HG02938 (cell line): ENCODE data around the gene AFF3.

Experiments
- ATAC-seq: cut with Tn5 transposase; IDR thresholded peaks from one replicate; pipeline ENCODE4 v1.9.1; 2021; ENCODE audit warnings: mild to moderate bottlenecking, moderate library complexity; ENCODE audit not compliant: unreplicated experiment

The AFF3 gene

DNA sequence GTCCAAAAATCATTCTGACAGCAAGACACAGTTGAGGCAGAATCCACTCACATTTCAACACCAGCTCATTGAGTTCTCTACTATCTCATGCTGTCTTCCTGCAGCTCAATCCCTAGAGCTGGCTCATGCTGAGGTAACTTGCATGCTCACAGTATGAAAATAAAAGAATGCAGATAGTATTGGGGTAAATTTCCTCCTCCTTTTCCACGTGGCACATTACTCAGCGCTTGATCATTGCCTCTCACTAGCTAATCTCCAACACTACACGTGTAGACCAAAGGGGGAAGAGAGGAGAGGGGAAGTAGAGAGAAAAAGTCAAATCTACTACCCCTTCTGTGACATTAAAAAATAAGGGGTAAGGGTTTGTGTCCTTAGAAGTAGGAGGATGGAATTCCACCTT lies 300.6 kb downstream of the AFF3 start:
- ATAC-seq, result no peak

DNA sequence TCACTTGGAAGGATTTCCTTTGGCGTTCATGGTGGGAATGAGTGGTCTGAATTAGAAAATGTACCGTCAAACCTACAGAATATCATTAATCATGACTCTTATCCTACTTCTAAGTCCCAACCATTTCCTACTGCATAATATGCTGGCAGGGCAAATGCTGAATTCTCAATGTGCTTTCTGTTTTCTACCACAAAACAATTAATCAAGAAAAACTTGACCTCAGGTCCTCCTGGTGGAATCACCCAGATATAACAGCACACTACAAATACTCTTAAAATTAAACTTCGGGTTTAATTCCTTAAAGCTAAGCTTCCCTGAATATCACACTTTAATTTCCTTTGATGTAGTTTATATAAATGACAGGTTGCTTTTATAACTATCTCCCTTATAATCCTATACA lies 301.6 kb downstream of the AFF3 start:
- no peak for ATAC-seq

DNA sequence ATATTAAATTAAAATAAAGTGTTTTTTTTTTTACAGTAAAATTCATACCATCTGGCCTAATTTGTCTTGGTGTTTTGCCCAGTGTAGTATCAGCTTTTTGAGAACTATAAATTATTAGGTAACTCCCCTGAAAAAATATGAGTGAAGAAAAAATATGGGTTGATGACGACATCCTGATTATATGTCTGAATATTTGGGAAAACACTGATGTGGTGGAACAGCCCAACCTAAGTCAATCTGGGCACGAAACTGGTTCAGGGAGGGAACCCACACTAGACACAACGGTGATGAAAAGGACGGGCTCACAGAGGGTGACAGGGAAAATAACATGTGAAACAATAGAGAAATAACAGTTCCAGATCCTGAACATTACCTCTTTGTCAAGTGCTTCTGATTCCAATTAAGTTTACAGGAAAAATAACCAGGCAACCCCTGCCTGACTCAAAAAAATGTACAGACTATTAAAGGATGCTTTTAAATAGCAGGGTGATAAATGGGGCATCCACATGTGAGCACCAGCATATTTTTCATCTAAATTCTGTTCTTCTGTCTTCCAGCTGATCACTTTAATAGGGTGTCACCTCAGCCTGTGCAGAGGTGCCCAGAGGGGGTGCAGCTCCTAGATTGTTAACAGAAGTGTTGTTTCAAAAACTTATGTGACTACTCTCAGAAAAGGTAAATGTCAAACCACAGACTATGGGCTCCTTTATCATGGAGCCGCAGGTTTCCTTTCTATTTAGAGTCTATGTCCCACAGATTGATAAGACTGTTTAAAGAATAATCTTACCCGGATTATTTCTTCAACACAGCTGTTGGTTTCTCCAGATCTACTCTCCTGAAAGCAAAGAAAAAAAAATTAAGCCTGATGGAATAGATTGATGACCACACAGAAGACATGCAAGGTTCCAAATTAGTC lies 305.4 kb downstream of the AFF3 start:
- ATAC-seq, result no peak

DNA sequence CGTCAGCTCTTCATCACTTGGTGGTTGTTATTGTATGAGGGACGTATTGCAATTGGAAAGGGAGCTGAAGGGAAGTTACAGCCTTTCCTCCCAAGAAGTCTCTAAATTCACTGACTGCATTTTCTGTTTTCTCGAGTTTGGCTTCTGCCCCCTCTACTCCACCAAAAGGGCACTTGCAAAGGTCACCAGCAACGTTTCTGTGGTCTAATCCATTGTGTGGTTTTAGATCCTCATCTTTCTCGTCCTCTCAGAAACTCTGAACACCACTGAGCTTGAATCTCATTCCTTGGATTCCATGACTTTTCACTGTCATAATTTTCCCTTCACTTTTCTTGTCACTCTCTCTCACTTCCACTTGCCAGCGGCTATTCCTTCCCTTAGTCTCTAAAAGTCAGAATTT lies 308.0 kb downstream of the AFF3 start:
- ATAC-seq, result no peak

DNA sequence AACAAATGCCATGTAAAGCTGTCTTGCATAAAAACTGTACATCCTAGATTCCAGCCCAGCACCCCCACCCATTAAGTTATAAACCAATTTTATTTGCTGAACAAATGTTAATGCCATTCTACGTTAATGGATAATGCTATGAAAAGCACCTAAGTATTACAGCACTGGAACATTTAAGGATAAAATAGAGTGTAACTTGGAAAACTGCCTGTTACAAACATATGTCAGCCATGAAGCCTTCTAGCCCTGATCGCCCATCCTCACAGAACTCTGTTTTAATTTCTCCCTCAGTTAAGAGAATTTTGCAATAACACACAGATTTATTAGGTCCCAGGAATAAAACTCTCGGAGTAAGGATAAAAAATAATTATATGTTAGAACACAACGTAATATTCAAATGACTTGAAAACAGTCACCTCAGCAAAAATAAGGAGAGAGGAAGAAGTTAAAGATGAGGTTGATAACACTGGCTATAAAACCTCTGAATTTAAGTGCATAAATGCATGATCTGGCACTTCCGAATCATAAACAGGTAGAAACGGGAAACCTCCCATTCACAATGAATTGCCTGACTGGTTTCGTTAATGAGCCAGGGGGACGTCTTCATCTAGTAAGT lies 308.7 kb downstream of the AFF3 start:
- ATAC-seq, result no peak

DNA sequence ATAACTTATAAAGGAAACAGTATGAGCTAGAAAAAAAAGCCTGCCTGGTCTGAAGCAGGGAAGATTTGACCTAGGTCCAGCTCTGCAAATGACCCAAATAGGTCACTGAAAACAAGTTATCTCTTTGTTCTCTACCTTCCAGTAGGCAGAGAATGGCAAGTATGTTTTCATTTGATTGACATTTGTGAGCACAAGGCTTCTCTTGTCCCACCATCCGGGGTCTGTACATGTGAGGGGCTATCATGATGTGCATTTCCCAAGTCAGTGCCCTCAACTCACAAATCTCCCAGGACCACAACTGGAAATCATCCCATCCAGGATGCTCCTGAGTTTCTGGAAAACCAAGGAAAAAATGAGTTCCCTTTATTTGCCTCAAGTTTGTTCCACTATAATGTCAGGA lies 309.5 kb downstream of the AFF3 start:
- ATAC-seq, result no peak

DNA sequence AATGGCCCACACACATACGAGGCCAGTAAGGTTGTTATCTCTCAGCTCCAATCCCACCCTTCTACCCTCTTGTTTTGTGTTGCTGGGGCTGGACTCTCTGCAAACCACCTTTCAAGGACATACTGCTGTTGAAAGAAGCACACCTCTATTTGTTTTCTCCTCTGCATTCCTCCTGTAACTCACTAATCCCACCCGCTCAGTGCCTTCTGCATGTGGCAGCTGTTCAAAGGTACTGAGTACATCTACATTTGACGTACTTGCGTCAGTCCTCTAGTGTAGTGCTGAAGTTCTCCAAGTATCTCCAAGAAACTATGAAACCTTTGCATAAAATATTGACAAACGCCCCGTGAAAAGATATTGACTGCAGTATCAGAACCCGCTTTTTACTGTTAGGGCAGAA lies 310.6 kb downstream of the AFF3 start:
- no peak for ATAC-seq

DNA sequence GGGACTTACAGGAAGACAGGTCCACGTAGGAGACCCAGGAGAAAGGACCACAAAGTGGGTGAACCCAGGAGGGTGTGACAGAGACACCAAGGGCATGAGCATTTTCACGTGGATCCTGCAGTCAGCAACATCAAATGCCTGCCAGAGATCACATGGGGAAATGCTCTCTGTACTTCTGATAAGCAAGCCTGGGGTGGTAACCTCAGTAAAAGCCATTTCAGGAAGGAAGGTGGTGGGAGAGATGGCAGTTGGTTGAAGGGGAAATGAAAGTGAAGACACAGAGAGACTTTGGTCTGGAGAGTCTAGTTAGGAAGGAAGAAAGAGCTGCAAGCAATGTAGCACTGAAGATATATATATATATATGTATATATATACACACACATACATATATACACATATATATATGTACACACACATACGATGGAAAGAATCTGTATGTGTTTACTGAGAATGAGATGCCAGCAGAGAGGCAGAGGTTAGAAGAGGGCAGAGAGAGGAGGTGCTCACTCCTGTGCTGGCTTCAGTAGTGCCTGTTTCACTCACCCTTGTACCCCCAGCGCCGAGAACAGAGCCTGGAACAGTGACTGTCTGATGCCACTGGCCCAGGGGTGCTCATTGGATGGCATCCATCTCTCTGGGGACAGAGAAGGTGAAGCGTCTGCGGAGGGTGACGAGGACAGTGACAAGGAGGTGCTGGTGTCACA lies 314.9 kb downstream of the AFF3 start:
- ATAC-seq, result no peak

DNA sequence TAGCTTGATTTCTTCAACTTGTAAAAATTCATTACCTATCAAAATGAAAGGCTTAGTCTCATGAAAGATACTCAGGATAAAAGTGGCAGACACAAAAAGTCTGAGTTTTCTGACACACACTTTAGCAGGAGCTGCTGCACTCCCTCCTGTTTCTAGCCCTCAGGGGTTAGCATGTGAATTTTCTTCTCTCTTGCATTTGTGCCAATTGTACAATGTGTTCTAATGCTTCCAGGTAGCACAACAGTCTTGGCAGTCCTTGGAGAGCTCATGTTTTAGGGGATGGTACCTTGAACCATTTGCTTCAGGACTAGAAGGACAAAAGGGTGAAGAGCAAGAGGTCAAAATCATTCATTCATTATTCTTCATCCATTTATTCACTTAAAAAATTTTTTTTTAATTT lies 316.8 kb downstream of the AFF3 start:
- ATAC-seq, result no peak

DNA sequence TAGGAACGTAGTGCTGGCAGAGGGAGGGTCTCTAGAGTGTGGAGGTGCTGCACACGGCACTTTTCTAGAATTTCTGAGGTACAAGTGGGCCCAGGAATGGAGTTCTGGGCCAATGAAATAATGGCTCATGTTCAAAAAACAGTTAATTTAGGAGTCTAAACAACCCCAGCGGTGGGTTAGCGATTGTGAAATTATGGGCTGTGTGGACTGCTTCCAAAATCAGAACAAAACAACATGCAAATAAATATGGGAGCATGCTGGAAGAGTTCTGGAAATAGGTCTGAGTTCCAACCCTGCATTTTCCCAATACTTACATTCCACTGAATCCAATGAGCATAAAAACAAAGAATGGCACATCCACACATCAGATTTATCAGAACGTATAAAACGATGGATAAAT lies 317.6 kb downstream of the AFF3 start:
- ATAC-seq, result no peak

DNA sequence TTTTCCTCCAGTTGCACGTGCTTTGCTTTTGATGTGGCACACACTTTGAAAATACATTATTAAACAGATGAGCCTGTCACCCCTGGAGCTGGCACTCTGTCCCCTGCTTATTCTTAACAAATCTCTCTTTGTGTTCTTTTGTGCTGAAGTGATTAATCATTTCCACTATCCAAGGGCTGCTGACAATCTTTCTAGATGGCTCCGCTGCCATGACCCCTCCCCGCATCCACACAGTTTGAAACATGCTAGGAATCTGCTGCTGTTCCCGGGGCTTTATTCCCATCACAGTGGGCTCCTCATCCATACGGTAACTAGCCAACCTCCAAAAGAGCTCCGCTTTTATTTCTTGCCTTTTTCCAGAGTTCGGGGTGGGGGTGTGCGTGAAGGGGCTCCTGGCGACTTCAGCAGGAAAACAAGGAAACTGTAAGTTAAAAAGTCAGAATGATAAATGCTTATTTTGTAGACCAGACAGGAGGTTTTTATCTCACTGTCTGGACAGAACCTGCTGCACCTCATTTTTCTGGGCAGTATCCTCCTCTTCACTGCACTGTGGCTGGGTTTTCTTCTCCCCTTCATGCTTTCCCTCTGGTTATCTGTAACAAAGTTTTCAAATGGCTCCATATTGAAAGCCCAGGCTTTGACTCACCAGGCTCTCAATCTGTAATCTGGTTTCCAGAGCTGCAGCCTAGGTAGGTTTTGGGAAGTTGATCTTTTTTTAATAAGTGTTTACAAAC lies 319.7 kb downstream of the AFF3 start:
- ATAC-seq, result no peak

DNA sequence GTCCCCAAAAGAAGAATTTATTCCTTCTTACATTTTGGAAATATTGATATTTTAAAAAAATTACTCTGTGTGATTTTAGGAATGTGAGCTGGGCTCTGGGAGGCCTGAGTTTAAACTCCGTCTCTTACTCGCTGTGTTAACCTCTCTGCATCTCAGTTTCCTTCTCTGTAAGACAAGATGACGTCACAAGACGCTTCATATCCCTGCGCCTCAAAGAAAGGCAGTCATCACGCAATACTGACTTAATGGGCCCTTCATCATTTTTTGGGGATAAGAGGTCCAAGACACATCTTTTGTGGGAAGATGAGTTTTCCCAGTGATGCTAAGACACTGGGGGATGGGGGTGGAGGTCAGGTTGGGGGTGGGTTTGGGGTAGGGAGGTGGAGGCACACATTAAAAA lies 320.4 kb downstream of the AFF3 start:
- ATAC-seq, result no peak

DNA sequence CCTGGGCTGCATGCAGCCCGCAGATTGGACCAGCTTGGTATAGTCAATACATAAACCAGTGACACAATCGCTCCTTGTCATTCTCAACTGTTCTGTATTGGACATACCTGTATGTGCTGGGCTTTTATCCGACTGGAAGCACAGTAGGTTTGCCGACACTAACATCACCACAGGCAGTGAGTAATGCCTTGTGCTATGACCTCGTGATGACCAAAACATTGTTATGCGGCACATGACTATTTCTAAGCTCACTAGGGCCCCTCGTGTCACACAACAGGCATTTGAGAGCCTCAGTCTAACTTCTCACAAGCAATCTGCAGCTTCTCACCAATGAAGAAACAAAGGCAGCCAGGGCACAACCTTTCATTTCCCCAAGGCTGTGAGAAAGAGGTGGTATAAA lies 320.8 kb downstream of the AFF3 start:
- no peak for ATAC-seq

DNA sequence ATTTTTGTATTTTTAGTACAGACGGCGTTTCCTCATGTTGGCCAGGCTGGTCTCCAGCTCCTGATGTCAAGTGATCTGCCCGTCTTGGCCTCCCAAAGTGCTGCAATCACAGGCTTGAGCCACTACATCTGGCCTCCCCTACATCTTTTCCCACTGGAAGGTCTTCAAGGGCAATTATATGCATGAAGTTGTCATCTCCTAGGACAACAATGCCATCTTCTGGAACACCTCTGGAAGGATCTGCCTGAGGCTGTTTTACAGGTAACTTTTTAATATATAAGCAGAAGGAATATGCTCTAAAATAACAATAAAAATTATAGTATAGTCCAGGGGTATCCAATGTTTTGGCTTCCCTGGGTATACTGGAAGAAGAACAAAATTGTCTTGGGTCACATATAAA lies 321.4 kb downstream of the AFF3 start:
- no peak for ATAC-seq

DNA sequence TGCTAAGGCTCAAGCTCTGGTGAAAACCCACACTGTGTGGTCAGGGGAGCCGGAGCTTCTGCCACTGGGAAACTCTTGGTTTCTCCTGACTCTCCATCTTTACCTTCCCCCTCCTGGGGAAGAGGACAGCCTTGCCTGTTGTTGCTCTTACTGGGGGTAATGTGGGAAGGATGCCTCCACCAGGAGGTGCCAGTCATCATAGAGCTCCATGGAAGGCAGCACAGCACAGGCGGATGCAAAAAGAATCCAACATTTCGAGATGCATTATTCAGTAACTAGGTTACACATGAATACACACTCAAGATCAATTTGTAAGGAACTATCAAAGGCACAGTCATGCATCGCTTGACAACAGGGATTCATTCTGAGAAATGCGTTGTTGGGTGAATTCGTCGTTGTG lies 322.6 kb downstream of the AFF3 start:
- no peak for ATAC-seq

DNA sequence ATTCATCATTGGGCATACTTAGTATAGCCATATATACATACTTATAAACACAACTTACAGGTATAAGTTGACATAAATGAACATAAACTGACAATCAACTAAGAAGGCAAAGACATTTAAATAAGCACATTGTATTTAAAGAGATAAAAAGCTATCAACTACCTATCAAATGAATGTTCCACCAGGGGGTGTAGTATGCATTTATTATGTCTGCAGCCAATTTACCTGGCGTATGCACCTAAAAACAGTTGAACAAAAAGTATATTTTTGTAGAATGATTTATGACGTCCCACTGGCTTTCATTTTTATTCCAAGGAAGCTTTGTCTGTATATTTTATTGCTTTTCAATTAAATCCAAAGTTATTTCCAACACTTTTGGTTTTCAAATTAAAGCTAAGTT lies 323.5 kb downstream of the AFF3 start:
- no peak for ATAC-seq

DNA sequence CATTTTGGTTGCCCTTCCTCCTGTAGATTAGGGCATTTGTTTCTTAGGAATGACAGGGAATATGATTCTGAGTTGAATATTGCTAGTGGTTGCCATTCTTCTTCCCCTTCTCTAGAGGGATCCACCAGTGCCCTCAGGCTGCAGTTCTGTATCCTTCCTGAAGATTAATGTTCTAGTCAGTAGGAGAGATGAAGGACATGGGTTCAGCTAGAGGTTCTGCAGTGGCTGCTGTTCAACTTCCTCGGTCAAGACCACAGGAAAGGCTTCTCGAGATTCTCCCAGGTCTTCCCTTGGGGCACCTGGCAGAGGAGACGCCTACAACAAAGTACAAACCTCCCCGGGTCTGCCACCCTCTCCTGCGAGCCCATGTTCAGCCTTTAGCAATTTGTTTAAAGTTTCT lies 325.5 kb downstream of the AFF3 start:
- ATAC-seq, result no peak

DNA sequence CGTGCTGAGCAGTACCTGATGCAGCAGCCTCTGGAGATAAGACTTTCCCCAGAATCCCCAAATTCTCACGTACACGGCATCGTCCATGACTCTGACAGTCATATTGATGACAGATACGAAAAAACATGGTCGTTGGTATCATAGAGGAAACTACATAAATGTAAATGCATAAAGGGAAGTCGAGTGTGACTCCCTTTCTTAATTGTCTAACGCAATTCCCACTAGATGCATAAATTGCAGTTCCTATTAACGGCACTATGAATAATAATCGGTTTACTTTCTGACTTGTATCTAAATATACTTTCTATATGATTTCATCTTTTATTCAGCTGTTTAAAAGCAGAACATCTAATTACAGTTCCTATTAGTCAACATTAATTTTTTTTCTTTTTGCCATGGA lies 330.0 kb downstream of the AFF3 start:
- ATAC-seq, result no peak

DNA sequence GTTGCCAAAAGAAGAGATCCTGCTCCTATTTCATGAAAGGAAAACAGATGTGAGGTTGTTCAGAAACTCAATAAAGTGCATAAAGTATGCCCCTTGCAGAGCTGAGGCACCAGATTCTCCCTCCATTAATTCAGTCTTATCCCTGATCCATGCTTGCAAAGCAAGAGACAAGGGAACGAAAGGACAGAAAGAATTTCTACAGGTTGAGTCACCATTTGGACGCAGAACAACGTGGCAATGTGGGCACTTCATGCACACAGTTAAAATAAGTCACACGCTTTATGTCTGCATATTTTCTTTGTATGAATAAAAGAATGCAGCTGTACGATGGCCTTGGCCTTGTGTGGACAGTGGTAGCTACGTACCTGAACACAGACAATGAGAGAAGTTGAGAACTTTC lies 330.8 kb downstream of the AFF3 start:
- ATAC-seq, result no peak

DNA sequence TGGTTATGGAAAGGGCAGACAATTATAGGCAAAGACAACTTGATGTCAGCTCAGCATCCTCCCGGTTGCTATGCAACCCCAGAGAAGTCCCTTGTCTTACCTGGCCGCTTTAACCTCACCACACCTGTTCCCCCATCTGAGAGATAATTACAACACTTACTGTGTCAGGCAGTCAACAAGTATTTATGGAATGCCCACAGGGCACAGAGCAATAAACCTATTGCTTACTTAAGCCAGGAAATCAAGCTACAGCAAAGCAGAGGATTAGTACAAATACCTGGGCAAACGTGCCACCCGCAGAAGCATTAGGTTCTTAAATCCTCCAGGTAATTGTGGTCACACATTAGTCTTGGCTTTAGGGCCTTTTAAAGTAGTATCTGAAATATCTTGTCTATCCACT lies 332.2 kb downstream of the AFF3 start:
- ATAC-seq, result no peak

DNA sequence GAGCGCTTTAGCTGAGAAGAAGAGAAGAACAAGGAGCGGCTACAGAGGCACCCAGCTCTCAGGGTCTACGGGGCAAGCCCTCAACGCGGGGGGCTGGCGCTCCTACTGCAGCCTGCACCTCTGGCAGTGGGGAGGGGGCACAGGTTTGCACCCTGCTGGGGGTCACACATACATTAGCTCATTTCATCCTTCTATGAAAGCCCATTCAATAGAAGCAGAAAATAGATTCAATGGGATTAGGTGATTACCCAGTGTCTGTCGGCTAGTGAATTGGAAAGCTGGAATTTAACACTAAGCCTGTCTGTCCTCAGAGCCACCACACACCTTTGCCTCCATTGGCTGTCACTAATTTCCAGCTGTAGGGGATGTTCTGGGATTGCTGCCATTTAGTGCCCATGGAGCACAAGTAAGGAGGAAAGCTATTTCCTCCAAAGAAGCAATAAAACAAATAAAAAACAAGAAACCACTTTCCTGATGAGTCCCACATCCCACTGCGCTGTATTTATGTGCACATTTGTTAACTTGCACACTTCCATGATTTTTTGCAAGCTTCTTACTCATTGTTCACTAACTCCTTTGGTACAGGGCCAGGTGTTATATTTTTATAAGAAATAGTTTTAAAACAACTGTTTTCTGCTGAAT lies 333.0 kb downstream of the AFF3 start:
- no peak for ATAC-seq
